Measurements from ENCODE around the gene SLCO4A1. TPM values are rescaled to one million over a fixed set of nuclear protein-coding genes. Genes with fewer than 3 reads are reported as not detected.
A peak's percentile ranks its signal among the peaks of the same experiment; 100 is the strongest.
"Not testable (repeated sequence)": the region's sequence is repeated elsewhere in the genome, so short reads cannot be mapped to it uniquely, and the experiment has no call there.

SLCO4A1 gene
- total and polyA plus RNA-seq, 4 experiments from 2014 or later: 0.49 to 0.99 (median 0.97) TPM; not detected in 1

DNA sequence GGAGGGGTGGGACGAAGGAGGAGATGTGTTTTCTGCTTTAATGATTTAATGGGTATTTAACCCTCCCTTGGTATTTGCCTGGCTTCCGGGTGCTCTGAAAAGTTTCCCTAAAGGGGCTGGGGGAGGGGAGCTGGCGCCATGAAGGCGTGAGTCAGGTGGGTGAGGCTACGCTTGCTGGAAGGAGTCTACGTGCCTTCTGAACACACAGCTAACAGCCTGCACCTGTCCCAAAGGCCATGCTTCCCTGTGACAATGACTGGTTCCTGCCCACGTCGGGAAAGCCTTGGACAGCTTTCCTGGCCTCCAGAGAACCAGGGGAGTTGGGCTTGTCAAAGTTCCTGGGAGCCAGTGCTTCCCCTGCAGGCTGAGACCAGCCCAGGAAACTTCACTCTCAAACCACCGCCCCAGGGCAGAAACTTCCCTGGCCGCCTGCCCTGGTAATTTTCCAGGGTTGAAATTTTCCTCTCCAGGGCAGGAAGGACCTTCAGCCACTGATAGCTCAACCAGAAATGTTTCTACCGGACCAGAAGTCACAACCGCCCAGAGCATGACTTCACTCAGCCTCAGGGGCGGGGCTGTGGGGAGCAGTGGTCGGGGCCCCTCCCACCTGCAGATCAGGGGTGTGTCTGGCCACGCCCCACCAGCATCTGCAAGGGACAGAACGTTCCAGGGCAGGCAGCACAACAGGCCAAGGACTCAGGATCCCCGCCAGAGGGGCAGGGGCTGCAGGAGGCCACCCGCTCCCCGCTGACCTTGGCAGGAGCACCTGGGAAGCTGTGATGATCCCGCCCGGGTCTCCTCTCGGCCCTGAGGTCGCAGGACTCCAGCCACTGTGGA lies 18.6 kb upstream of the SLCO4A1 start:
- no peaks in the 10 kb centered on the region for H3K9me3 ChIP-seq (ENCODE audit: control insufficient read depth in 1 of 2, low read length in 2 of 2)
- H3K36me3 Mint-ChIP-seq: no peaks in the 10 kb centered on the region
- intact Hi-C loops (cut with micrococcal nuclease): loop anchor here (1.0 kb wide), 1 partner anchor 168 kb away; no protein-coding TSS in a partner anchor
- H3K36me3 ChIP-seq (ENCODE audit: insufficient read depth, low read length): no peaks in the 10 kb centered on the region
- no peak overlapping the region for H3K27ac ChIP-seq (ENCODE audit: low read depth, low read length)
- H3K4me1 Mint-ChIP-seq: peaks cover 3 to 20% (median 9%) of the 10 kb centered on the region in 4 donors
- peaks cover 24% of the 10 kb centered on the region for H3K4me1 ChIP-seq (ENCODE audit: insufficient read depth, low read length)
- peak overlapping the region; percentile 11 to 82 (median 63) for H3K4me3 Mint-ChIP-seq
- peak; percentile 53 to 85 (median 56) for DNase-seq
- H3K4me3 ChIP-seq (ENCODE audit: low read length in 2 of 2): peak overlapping the region in 1 of 2 donors; percentile 21
- H3K27me3 Mint-ChIP-seq: no peaks in the 10 kb centered on the region
- no peaks in the 10 kb centered on the region for H3K27me3 ChIP-seq (ENCODE audit: insufficient read depth, low read length)
- POLR2A ChIA-PET (ENCODE audit: partially characterized antibody): interaction anchor here (1.7 kb wide), 1 partner anchor 28 kb away, joined by 6 read pairs; no protein-coding TSS in a partner anchor
- CTCF ChIA-PET (ENCODE audit: partially characterized antibody): interaction anchor here (0.8 to 1.7 kb wide), 3 partner anchors 13 to 596 kb away, joined by 3 to 5 read pairs (median 4); no protein-coding TSS in a partner anchor
- peak overlapping the region; percentile 43 to 83 (median 70) for H3K27ac Mint-ChIP-seq
- H3K9me3 Mint-ChIP-seq: no peaks in the 10 kb centered on the region

GRCh38 chr20:62624325-62624690 lies 18.0 kb upstream of the SLCO4A1 start:
- no peaks in the 10 kb centered on the region for H3K36me3 ChIP-seq (ENCODE audit: insufficient read depth, low read length)
- Mint-ChIP-seq H3K4me3 (no peak overlapping the region), H3K9me3 (no peaks in the 10 kb centered on the region), H3K27me3 (no peaks in the 10 kb centered on the region), H3K27ac (no peak overlapping the region), H3K4me1 (peaks cover 3 to 14% (median 9%) of the 10 kb centered on the region in 4 donors), H3K36me3 (no peaks in the 10 kb centered on the region)
- H3K4me1 ChIP-seq (ENCODE audit: insufficient read depth, low read length): peaks cover 20% of the 10 kb centered on the region
- no peak overlapping the region for H3K27ac ChIP-seq (ENCODE audit: low read depth, low read length)
- POLR2A ChIA-PET (ENCODE audit: partially characterized antibody): interaction anchor here (1.7 kb wide), 1 partner anchor 27 kb away, joined by 6 read pairs; no protein-coding TSS in a partner anchor
- no peak overlapping the region for H3K4me3 ChIP-seq (ENCODE audit: low read length in 2 of 2)
- no peak for DNase-seq
- no peaks in the 10 kb centered on the region for H3K27me3 ChIP-seq (ENCODE audit: insufficient read depth, low read length)
- intact Hi-C loops (cut with micrococcal nuclease): loop anchor here (1.0 kb wide), 1 partner anchor 167 kb away; no protein-coding TSS in a partner anchor
- CTCF ChIA-PET (ENCODE audit: partially characterized antibody): interaction anchor here (1.7 kb wide), 2 partner anchors 13 to 124 kb away, joined by 4 to 5 read pairs; no protein-coding TSS in a partner anchor
- H3K9me3 ChIP-seq (ENCODE audit: control insufficient read depth in 1 of 2, low read length in 2 of 2): no peaks in the 10 kb centered on the region

- no peak overlapping the region for H3K4me3 ChIP-seq (ENCODE audit: low read length in 2 of 2)
- H3K36me3 Mint-ChIP-seq: no peaks in the 10 kb centered on the region
- CTCF ChIA-PET (ENCODE audit: partially characterized antibody): interaction anchor here (1.7 kb wide), 1 partner anchor 12 kb away, joined by 4 read pairs; no protein-coding TSS in a partner anchor
- no peak overlapping the region for H3K27ac ChIP-seq (ENCODE audit: low read depth, low read length)
- no peak overlapping the region for H3K27ac Mint-ChIP-seq
- H3K4me1 ChIP-seq (ENCODE audit: insufficient read depth, low read length): peaks cover 20% of the 10 kb centered on the region
- POLR2A ChIA-PET (ENCODE audit: partially characterized antibody): no interaction called here
- peak overlapping the region in 1 of 8 donors; percentile 55 for H3K4me3 Mint-ChIP-seq
- H3K9me3 Mint-ChIP-seq: no peaks in the 10 kb centered on the region
- H3K27me3 Mint-ChIP-seq: no peaks in the 10 kb centered on the region
- H3K4me1 Mint-ChIP-seq: peaks cover 3 to 13% (median 9%) of the 10 kb centered on the region in 4 donors
- H3K36me3 ChIP-seq (ENCODE audit: insufficient read depth, low read length): no peaks in the 10 kb centered on the region
- no peaks in the 10 kb centered on the region for H3K9me3 ChIP-seq (ENCODE audit: control insufficient read depth in 1 of 2, low read length in 2 of 2)
- no peak for DNase-seq
- no peaks in the 10 kb centered on the region for H3K27me3 ChIP-seq (ENCODE audit: insufficient read depth, low read length)
- intact Hi-C loops (cut with micrococcal nuclease): loop anchor here (1.0 kb wide), 1 partner anchor 166 kb away; no protein-coding TSS in a partner anchor
Observed at GRCh38 chr20:62624719-62625453, 17.4 kb upstream of the SLCO4A1 start.

DNA sequence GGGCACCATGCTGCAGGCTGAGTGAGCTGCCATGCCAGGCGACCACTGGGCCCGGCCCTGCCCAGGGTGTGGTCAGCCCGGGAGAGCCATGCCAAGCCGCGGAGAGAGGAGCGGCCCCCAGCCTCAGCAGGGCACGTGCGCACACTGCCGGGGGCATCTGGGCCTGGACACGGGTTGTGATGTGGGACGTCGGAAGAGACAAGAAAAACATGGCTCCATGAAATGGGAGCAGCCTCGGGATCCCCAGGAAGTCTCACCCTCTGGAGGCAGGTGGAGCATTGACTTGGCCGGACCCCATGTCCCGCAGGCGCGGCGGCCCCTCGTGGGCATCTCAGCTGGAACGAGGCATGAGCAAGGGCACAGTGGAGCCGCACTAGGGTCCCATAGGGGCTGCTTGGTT lies 16.8 kb upstream of the SLCO4A1 start:
- no peaks in the 10 kb centered on the region for H3K27me3 Mint-ChIP-seq
- Histone ChIP-seq H3K27me3 (ENCODE audit: insufficient read depth, low read length) (no peaks in the 10 kb centered on the region), H3K4me3 (ENCODE audit: low read length in 2 of 2) (no peak overlapping the region), H3K36me3 (ENCODE audit: insufficient read depth, low read length) (no peaks in the 10 kb centered on the region), H3K27ac (ENCODE audit: low read depth, low read length) (no peak overlapping the region), H3K9me3 (ENCODE audit: control insufficient read depth in 1 of 2, low read length in 2 of 2) (no peaks in the 10 kb centered on the region), H3K4me1 (ENCODE audit: insufficient read depth, low read length) (peaks cover 20% of the 10 kb centered on the region)
- no peaks in the 10 kb centered on the region for H3K36me3 Mint-ChIP-seq
- H3K27ac Mint-ChIP-seq: no peak overlapping the region
- no peak for DNase-seq
- intact Hi-C loops (cut with micrococcal nuclease): no loop called here
- ChIA-PET CTCF (ENCODE audit: partially characterized antibody) (no interaction called here), POLR2A (ENCODE audit: partially characterized antibody) (no interaction called here)
- H3K4me1 Mint-ChIP-seq: peaks cover 3 to 13% (median 9%) of the 10 kb centered on the region in 4 donors
- H3K9me3 Mint-ChIP-seq: no peaks in the 10 kb centered on the region
- no peak overlapping the region for H3K4me3 Mint-ChIP-seq

DNA sequence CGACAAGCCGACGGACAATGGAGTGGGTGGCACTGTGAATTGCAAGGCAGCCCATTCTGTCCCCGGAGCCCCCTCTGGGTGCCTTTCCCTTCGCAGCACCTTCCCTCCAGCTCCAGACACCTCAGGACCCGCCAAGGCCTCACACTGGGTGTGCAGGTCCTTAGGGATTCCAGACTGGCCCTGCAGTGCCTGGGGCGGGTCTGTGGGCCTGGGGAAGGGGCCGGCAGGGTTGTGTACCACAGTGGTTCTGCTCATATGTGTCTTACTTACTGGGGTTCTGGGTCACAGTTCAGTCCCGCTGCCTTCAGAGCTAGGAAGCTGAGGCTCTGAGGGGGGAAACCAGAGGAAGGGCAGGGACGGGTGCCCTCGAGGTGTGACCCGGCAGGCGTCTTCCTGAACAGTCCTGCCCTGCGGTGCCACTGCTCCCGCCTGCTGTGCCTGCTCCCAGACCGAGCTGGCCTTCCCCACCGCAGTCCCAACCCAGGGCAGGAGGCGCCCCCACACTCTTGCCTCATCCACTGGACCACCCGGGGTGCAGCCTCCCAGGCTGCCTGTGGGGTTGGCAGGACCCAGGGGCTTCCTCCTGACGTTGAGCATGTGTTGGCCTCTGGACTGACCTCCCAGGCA lies 16.3 kb upstream of the SLCO4A1 start:
- POLR2A ChIA-PET (ENCODE audit: partially characterized antibody): no interaction called here

DNA sequence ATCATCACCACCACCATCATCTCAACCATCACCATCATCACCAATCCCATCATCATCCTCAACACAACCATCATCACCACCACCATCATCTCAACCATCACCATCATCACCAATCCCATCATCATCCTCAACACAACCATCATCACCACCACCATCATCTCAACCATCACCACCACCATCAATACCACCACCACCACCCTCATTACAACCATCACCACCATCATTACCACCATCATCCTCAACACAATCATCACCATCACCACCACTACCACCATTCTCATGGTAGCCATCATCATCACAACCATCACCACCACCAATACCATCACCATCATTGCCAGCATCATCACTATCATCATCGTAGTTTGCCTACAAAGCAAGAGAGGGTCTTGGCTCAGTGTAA lies 14.9 kb upstream of the SLCO4A1 start:
- H3K9me3 ChIP-seq (ENCODE audit: control insufficient read depth in 1 of 2, low read length in 2 of 2); POLR2A ChIA-PET (ENCODE audit: partially characterized antibody); H3K9me3 Mint-ChIP-seq; H3K4me3 ChIP-seq (ENCODE audit: low read length in 2 of 2); H3K27ac Mint-ChIP-seq; H3K27me3 Mint-ChIP-seq; CTCF ChIA-PET (ENCODE audit: partially characterized antibody); H3K36me3 Mint-ChIP-seq; H3K4me3 Mint-ChIP-seq; H3K27ac ChIP-seq (ENCODE audit: low read depth, low read length); H3K27me3 ChIP-seq (ENCODE audit: insufficient read depth, low read length); H3K36me3 ChIP-seq (ENCODE audit: insufficient read depth, low read length); intact Hi-C loops (cut with micrococcal nuclease); DNase-seq: not testable (repeated sequence)
- peaks cover 3 to 13% (median 9%) of the 10 kb centered on the region in 4 donors for H3K4me1 Mint-ChIP-seq
- H3K4me1 ChIP-seq (ENCODE audit: insufficient read depth, low read length): peaks cover 20% of the 10 kb centered on the region

More for the DNA sequence above, 16.3 kb upstream of the SLCO4A1 start:
- Histone ChIP-seq H3K9me3 (ENCODE audit: control insufficient read depth in 1 of 2, low read length in 2 of 2) (no peaks in the 10 kb centered on the region), H3K4me1 (ENCODE audit: insufficient read depth, low read length) (peaks cover 20% of the 10 kb centered on the region), H3K36me3 (ENCODE audit: insufficient read depth, low read length) (no peaks in the 10 kb centered on the region), H3K4me3 (ENCODE audit: low read length in 2 of 2) (no peak overlapping the region), H3K27ac (ENCODE audit: low read depth, low read length) (no peak overlapping the region), H3K27me3 (ENCODE audit: insufficient read depth, low read length) (no peaks in the 10 kb centered on the region)
- H3K27ac Mint-ChIP-seq: no peak overlapping the region
- no peaks in the 10 kb centered on the region for H3K27me3 Mint-ChIP-seq
- no peak for DNase-seq
- intact Hi-C loops (cut with micrococcal nuclease): no loop called here
- CTCF ChIA-PET (ENCODE audit: partially characterized antibody): no interaction called here
- H3K4me1 Mint-ChIP-seq: peaks cover 3 to 13% (median 9%) of the 10 kb centered on the region in 4 donors
- H3K4me3 Mint-ChIP-seq: no peak overlapping the region
- no peaks in the 10 kb centered on the region for H3K9me3 Mint-ChIP-seq
- no peaks in the 10 kb centered on the region for H3K36me3 Mint-ChIP-seq
